ENCODE measurements around the gene SH3BGRL2. TPM values are rescaled to one million over a fixed set of nuclear protein-coding genes. Genes with fewer than 3 reads are reported as not detected.

SH3BGRL2 gene
- total and polyA plus RNA-seq, 2 experiments from 2014 or later: 8.4 to 24.5 TPM

DNA sequence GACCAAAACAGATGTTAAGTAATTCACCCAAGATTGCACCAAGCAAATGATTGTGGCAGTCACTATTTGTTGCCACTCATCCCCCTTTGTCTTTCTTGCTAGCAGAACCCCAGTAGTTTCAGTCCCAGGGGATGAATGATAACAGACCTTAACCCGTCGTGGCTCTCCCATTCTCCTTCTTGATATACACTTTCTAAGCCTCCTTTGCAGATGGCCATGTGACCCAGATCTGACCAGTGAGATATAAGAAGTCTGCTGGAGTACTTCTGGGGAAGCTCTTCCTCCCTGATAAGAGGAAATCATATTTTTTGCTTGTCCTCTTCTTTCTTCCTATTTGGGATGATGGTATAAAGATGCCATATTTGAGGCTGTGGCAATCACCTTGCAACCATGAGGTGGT lies 9.6 kb upstream of the SH3BGRL2 start:
- H3K9me3 Mint-ChIP-seq: no peaks in the 10 kb centered on the region
- Histone ChIP-seq H3K4me3 (no peak overlapping the region), H3K4me2 (no peak overlapping the region), H4K20me1 (replicated peaks; ENCODE audit: insufficient read depth) (no peaks in the 10 kb centered on the region), H3F3A (replicated peaks; ENCODE audit: low read depth) (no peaks in the 10 kb centered on the region), H3K79me2 (replicated peaks; ENCODE audit: insufficient read depth) (no peaks in the 10 kb centered on the region), H3K4me1 (ENCODE audit: insufficient read depth) (no peaks in the 10 kb centered on the region), H3K27ac (ENCODE audit: low read depth) (no peak overlapping the region), H2AFZ (no peak overlapping the region), H3K9me2 (ENCODE audit: insufficient read depth) (no peaks in the 10 kb centered on the region), H3K36me3 (ENCODE audit: insufficient read depth) (no peaks in the 10 kb centered on the region), H3K27me3 (ENCODE audit: insufficient read depth) (no peaks in the 10 kb centered on the region)
- H3K4me3 Mint-ChIP-seq: no peak overlapping the region
- DNase-seq (ENCODE audit: low spot score) (no peak), ATAC-seq (no peak)
- no peak overlapping the region for H3K27ac Mint-ChIP-seq
- no peaks in the 10 kb centered on the region for H3K36me3 Mint-ChIP-seq (ENCODE audit: low read depth)
- H3K4me1 Mint-ChIP-seq: peaks cover 3% of the 10 kb centered on the region; the same call in 2 of the 3 replicates
- H3K27me3 Mint-ChIP-seq (ENCODE audit: insufficient read depth, low read depth, poor library complexity): peaks cover 3% of the 10 kb centered on the region
- no peak for TF ChIP-seq REST (IDR thresholded peaks at IDR 0.05; ENCODE audit: unreplicated experiment)
- TF ChIP-seq EZH2phosphoT487 (IDR thresholded peaks at IDR 0.05; ENCODE audit: unreplicated experiment): no peak
- TF ChIP-seq CREB1 (CRISPR knock-in tag; IDR thresholded peaks at IDR 0.05; ENCODE audit: low read depth): no peak
- no peak for TF ChIP-seq ZNF331 (CRISPR knock-in tag; IDR thresholded peaks at IDR 0.05; ENCODE audit: low read depth)
- TF ChIP-seq, protein P1, sequence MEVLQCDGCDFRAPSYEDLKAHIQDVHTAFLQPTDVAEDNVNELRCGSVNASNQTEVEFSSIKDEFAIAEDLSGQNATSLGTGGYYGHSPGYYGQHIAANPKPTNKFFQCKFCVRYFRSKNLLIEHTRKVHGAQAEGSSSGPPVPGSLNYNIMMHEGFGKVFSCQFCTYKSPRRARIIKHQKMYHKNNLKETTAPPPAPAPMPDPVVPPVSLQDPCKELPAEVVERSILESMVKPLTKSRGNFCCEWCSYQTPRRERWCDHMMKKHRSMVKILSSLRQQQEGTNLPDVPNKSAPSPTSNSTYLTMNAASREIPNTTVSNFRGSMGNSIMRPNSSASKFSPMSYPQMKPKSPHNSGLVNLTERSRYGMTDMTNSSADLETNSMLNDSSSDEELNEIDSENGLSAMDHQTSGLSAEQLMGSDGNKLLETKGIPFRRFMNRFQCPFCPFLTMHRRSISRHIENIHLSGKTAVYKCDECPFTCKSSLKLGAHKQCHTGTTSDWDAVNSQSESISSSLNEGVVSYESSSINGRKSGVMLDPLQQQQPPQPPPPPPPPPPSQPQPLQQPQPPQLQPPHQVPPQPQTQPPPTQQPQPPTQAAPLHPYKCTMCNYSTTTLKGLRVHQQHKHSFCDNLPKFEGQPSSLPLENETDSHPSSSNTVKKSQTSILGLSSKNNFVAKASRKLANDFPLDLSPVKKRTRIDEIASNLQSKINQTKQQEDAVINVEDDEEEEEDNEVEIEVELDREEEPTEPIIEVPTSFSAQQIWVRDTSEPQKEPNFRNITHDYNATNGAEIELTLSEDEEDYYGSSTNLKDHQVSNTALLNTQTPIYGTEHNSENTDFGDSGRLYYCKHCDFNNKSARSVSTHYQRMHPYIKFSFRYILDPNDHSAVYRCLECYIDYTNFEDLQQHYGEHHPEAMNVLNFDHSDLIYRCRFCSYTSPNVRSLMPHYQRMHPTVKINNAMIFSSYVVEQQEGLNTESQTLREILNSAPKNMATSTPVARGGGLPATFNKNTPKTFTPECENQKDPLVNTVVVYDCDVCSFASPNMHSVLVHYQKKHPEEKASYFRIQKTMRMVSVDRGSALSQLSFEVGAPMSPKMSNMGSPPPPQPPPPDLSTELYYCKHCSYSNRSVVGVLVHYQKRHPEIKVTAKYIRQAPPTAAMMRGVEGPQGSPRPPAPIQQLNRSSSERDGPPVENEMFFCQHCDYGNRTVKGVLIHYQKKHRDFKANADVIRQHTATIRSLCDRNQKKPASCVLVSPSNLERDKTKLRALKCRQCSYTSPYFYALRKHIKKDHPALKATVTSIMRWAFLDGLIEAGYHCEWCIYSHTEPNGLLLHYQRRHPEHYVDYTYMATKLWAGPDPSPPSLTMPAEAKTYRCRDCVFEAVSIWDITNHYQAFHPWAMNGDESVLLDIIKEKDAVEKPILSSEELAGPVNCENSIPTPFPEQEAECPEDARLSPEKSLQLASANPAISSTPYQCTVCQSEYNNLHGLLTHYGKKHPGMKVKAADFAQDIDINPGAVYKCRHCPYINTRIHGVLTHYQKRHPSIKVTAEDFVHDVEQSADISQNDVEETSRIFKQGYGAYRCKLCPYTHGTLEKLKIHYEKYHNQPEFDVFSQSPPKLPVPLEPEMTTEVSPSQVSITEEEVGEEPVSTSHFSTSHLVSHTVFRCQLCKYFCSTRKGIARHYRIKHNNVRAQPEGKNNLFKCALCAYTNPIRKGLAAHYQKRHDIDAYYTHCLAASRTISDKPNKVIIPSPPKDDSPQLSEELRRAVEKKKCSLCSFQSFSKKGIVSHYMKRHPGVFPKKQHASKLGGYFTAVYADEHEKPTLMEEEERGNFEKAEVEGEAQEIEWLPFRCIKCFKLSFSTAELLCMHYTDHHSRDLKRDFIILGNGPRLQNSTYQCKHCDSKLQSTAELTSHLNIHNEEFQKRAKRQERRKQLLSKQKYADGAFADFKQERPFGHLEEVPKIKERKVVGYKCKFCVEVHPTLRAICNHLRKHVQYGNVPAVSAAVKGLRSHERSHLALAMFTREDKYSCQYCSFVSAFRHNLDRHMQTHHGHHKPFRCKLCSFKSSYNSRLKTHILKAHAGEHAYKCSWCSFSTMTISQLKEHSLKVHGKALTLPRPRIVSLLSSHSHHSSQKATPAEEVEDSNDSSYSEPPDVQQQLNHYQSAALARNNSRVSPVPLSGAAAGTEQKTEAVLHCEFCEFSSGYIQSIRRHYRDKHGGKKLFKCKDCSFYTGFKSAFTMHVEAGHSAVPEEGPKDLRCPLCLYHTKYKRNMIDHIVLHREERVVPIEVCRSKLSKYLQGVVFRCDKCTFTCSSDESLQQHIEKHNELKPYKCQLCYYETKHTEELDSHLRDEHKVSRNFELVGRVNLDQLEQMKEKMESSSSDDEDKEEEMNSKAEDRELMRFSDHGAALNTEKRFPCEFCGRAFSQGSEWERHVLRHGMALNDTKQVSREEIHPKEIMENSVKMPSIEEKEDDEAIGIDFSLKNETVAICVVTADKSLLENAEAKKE (CRISPR knock-in tag; IDR thresholded peaks at IDR 0.05): no peak
- no peak for TF ChIP-seq JUNB (IDR thresholded peaks at IDR 0.05; ENCODE audit: unreplicated experiment)
- no peak for TF ChIP-seq ZNF114 (CRISPR knock-in tag; IDR thresholded peaks at IDR 0.05)
